Fibroblast of mammary gland (primary cell): ENCODE data around the gene REPS2.

Experiments
- DNase-seq: peaks from one replicate; pipeline ENCODE4 v3.0.0-alpha.2; 2010; ENCODE audit warnings: low read depth
- H3K4me3 ChIP-seq: 2 replicates; pipeline ENCODE4 v1.5.1; 2011; ENCODE audit warnings: low read depth, mild to moderate bottlenecking, low read length, moderate library complexity; ENCODE audit not compliant: control insufficient read depth
- TF ChIP-seq, protein P1 (sequence below): conservative IDR thresholded peaks from 2 replicates; pipeline ENCODE4 v1.5.1; 2011; ENCODE audit warnings: low read depth, low read length, inconsistent platforms; ENCODE audit not compliant: control insufficient read depth, insufficient read depth

Gene REPS2

DNA sequence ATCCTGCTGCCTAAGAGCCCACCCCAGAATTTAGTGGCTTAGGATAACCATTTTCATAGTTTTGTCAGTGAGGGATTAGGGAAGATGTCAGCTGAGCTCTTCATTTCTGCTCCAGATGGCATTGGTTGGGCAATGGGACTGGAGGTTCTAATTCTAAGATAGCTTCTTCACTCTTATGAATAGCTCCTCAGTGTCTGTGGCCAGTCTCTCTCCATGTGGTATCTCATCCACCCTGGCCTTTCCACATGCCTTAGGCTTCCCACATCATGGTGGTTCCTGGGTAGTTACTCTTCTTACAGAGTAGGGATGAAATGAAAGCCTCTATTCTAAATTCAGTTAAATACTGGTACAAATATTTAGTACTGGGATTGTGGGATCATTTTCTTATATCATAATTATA is 31.3 kb downstream of the REPS2 start:
- no peak for DNase-seq
- TF ChIP-seq, protein P1, sequence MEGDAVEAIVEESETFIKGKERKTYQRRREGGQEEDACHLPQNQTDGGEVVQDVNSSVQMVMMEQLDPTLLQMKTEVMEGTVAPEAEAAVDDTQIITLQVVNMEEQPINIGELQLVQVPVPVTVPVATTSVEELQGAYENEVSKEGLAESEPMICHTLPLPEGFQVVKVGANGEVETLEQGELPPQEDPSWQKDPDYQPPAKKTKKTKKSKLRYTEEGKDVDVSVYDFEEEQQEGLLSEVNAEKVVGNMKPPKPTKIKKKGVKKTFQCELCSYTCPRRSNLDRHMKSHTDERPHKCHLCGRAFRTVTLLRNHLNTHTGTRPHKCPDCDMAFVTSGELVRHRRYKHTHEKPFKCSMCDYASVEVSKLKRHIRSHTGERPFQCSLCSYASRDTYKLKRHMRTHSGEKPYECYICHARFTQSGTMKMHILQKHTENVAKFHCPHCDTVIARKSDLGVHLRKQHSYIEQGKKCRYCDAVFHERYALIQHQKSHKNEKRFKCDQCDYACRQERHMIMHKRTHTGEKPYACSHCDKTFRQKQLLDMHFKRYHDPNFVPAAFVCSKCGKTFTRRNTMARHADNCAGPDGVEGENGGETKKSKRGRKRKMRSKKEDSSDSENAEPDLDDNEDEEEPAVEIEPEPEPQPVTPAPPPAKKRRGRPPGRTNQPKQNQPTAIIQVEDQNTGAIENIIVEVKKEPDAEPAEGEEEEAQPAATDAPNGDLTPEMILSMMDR: no peak
- H3K4me3 ChIP-seq: no peak overlapping the region

DNA sequence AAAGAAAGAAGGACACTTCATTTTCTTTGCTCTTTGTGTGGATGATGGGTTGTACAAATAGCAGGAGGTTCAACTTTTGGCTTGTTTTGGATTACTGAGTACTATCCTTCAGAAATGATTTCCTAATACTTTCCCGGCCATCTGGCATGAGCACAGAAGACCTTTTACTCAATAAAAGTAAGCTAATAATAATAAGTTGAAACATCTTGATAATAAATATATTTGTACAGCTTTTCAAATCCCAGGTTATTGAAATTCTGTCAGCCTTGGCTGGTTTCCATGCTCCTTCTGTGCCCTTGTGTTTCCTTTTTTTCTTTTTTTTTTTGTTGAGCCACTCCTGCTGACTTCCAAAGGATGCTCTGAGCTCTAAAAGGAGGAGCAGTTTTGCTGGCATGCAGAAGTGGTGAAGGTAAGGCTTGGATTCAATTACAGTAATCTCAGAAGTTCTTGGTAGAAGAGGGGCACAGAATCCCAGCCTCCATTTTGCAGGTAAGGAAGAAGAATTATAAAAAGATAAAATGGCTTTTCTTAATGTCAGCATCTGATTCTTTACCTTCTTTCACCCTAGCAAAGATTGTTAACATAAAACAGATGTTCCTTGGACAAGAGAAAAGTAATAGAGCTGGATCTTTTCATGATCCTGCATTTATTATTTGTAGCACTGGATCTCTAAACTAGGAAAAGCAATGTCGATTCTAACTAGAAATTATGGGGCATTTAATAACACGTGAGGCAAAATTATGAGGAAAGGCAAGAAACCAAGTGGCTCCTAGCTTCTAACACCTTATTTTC is 31.9 kb downstream of the REPS2 start:
- peak; percentile 32 for DNase-seq
- no peak overlapping the region for H3K4me3 ChIP-seq
- TF ChIP-seq, protein P1: no peak

DNA sequence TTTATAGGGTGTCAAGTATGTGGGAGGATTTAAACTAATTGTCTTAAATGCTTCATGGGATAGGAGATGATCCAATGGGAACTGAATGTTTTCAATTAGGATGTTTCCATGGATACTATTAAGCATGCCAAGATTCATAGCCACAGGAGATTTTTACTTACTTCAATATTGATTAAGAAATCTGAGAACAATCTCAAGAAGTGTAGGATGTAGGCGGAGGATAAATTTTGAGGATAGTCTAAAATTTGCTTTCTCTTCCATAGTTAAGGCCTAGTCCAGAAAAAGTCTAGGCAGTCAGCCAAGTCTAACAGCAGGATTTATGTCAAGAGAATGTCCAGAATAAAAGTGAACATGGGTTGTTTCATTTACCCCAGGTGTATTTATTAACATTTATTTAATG is 32.8 kb downstream of the REPS2 start:
- H3K4me3 ChIP-seq: no peak overlapping the region
- TF ChIP-seq, protein P1: no peak
- peak; percentile 58 for DNase-seq

DNA sequence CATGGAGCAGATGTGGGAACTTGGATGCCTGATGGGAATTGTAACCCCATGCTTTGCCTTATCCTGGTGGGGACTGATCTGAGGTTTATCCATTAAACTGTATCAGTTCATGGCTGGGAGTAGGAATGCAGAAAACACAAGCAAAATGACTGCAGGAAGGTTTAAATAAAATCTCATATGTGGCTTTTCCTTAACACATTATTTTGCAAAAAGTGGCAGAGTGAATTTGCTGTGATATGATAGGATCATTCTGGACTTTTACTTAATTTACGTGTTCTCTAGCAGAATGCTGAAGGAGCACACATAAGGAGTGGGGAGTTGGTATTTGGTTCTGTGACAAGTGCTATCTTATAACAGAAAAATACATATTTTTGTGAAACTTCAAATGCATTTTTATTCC is 34.8 kb downstream of the REPS2 start:
- H3K4me3 ChIP-seq: no peak overlapping the region
- TF ChIP-seq, protein P1: no peak
- DNase-seq: no peak

DNA sequence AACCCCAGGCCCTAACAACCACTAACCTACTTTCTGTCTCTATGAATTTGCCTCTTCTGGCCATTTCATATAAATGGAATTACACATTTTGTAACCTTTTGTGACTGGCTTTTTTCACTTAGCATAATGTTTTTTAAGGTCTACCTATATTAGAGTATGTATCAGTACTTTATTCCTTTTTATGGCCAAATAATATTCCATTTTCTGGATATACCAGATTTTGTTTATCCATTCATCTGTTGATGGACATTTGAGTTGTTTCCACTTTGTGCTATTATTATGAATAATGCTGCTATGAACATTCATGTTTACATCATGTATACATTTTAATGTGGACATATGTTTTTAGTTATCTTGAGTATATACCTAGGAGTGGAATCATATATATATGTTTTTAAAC is 35.5 kb downstream of the REPS2 start:
- no peak overlapping the region for H3K4me3 ChIP-seq
- TF ChIP-seq, protein P1: no peak
- DNase-seq: no peak

DNA sequence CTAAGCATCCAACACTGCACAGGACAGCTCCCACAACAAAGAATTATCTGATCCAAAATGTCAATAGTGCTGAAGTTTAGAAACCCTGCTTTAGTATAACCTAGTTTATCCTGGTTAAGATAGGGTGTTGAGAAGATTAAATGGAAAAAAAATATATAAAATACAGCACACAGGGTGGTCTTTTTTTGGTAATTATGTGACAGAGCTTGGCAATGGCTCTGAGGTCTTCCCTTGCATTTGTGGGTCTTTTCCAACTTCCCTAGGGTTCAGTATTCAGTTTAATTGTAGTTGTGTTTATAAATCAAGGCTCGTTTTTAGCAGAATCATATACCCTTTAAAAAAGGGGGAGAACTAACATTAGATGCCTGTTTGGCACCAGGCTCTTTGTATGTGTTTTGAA is 36.6 kb downstream of the REPS2 start:
- no peak overlapping the region for H3K4me3 ChIP-seq
- no peak for DNase-seq
- TF ChIP-seq, protein P1: no peak

DNA sequence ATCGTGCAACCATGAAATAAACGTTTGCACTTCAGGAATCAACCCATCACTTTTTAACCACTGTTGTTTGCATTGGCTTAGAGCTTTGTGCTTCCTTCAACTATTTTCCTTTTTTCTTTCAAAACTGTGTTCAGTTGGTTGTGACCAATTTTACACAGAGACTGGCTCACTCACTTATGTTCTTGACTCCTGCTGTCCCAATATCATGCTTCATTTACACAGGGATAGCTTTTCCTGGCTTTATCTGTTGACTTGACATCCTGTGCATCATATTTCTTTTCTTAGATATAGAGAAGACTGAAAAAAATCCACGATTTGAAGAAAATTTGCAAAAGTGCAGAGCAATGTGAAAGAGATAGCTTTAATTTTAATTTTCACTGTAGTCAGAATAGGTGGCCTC is 38.8 kb downstream of the REPS2 start:
- TF ChIP-seq, protein P1: no peak
- DNase-seq: no peak
- no peak overlapping the region for H3K4me3 ChIP-seq
